Ovary (tissue), 9 donors: Measurements from ENCODE around the gene HNRNPDL. TPM values are rescaled to one million over a fixed set of nuclear protein-coding genes. Genes with fewer than 3 reads are reported as not detected.

ENCODE experiments used
- DNase-seq, 5 donors: peaks; one replicate each; pipeline ENCODE4 v3.0.0-alpha.2; 2019 to 2020
- H3K27ac ChIP-seq, 2 donors: fragments of 200-600 bp; one replicate each; pipeline versions ENCODE4 v1.5.1 to v1.8.0; 2019 to 2022
- H3K27me3 ChIP-seq: fragments of 200-600 bp; one replicate; pipeline ENCODE4 v1.8.0; 2022
- H3K36me3 ChIP-seq: fragments of 200-600 bp; sonication (generic); one replicate; pipeline ENCODE4 v1.5.1; 2019
- H3K4me1 ChIP-seq: one replicate; pipeline ENCODE4 v1.8.1; 2013; ENCODE audit warnings: mild to moderate bottlenecking, moderate library complexity; ENCODE audit not compliant: insufficient read depth
- H3K4me3 ChIP-seq: fragments of 200-600 bp; sonication (generic); one replicate; pipeline ENCODE4 v1.5.1; 2017
- H3K9me3 ChIP-seq, 2 donors: fragments of 200-600 bp in 1 of 2; sonication (generic) in 1 of 2; one replicate each; pipeline versions ENCODE4 v1.5.1 to v1.8.1; 2013 to 2019; ENCODE audit warnings: mild to moderate bottlenecking in 1 of 2, moderate library complexity in 1 of 2
- CTCF ChIP-seq, 3 donors: fragments of 450-650 bp in 2 of 3; fragments of 200-600 bp in 1 of 3; IDR thresholded peaks; one replicate each; pipeline versions ENCODE4 v1.5.1 to v1.8.0; 2016 to 2022; ENCODE audit warnings: antibody characterized with exemption in 3 of 3, mild to moderate bottlenecking in 1 of 3
- EP300 ChIP-seq: sonication (generic); formaldehyde crosslinking; IDR thresholded peaks from one replicate; pipeline ENCODE4 v1.6.1; 2017; ENCODE audit warnings: antibody characterized with exemption
- POLR2A ChIP-seq: fragments of 450-650 bp; IDR thresholded peaks from one replicate; pipeline ENCODE4 v1.6.1; 2017; ENCODE audit warnings: antibody characterized with exemption, mild to moderate bottlenecking, moderate library complexity
- WGBS, 3 donors: extraction: QIAGEN DNeasy Blood & Tissue Kit in 1 of 3; methylation state at CpG; one replicate each; pipeline versions ENCODE4 v1.1.5 to v1.1.7; 2013 to 2017; 5-methylcytosine and 5-hydroxymethylcytosine counted together
- intact Hi-C, 4 donors: fragments of 100-400 bp; cut with DNase I; formaldehyde crosslinking; loops; one replicate each; pipeline versions ENCODE4 v1.11.0 to v1.15.1; 2022 to 2023
- polyA plus RNA-seq, 2 donors: library from polyadenylated mRNA; stranded (reverse); fragments of 200-250 nt in 1 of 2; fragments of 350-450 nt in 1 of 2; fragmentation: Illumina TruSeq in 1 of 2; extraction: RNeasy Lipid Tissue Mini Kit (QIAGEN cat#74804) in 1 of 2; gene quantifications; one replicate each; pipeline ENCODE4 v1.2.3, GENCODE V29; 2013 to 2014
- total RNA-seq, 7 donors: library from RNA; depleted of rRNA in 2 of 7; stranded (reverse); fragments of >200 nt in 2 of 7; fragmentation: NEBNext Ultra II Directional in 3 of 7; extraction: Animal tissue kit (Norgen Biotek cat#: 25700) in 3 of 7; gene quantifications; one replicate each; pipeline versions ENCODE4 v1.1.0 to v1.2.4, GENCODE V29; 2016 to 2023
- donor health status: DM: no; HTN: no; CAD: no; lungs with moderate emphysema.
- donor health status: DM: no; HTN: no; CAD: no.
- donor health status: Bipolar disorder and iron deficiency.
- donor health status: DM: yes; HTN: yes; CAD: no.
- donor health status: DM: no; HTN: no; CAD: no.
- donor health status: DM: yes; HTN: yes; CAD: no.

Gene HNRNPDL
- total and polyA plus RNA-seq, 9 donors: 204 to 406 (median 337) TPM

GRCh38 chr4:82462415-82462831, 32.2 kb upstream of the HNRNPDL start:
- peak; percentile 88 to 96 (median 94) for DNase-seq
- peak overlapping the region in 1 of 2 donors; percentile 36 for H3K27ac ChIP-seq
- no peak overlapping the region for H3K4me3 ChIP-seq
- intact Hi-C loops: loop anchor here in 2 of 4 donors (10.0 kb wide), 3 partner anchors 272 to 822 kb away; partner anchors contain the start of gene COQ2 (in 1 of the 2)
- no peaks in the 10 kb centered on the region for H3K27me3 ChIP-seq
- TF ChIP-seq POLR2A (no peak), EP300 (no peak), CTCF (IDR thresholded peaks at IDR 0.05) (peak; percentile 50 to 75 (median 70))
- no peaks in the 10 kb centered on the region for H3K4me1 ChIP-seq
- H3K36me3 ChIP-seq: no peaks in the 10 kb centered on the region
- WGBS, 3 donors: 3 to 4% (median 3%) methylated on average over 7 of the region's 7 CpGs
- H3K9me3 ChIP-seq: no peaks in the 10 kb centered on the region

GRCh38 chr4:82461710-82462109, 31.4 kb upstream of the HNRNPDL start:
- peak overlapping the region in 1 of 2 donors; percentile 36 for H3K27ac ChIP-seq

GRCh38 chr4:82458729-82459128, 28.5 kb upstream of the HNRNPDL start:
- no peak overlapping the region for H3K4me3 ChIP-seq
- WGBS, 3 donors: 60 to 89% (median 69%) methylated on average over 2 of the region's 2 CpGs
- no peaks in the 10 kb centered on the region for H3K9me3 ChIP-seq
- no peaks in the 10 kb centered on the region for H3K36me3 ChIP-seq
- no peak for DNase-seq
- TF ChIP-seq POLR2A: no peak
- TF ChIP-seq CTCF (IDR thresholded peaks at IDR 0.05): no peak
- no peak for TF ChIP-seq EP300
- H3K27me3 ChIP-seq: no peaks in the 10 kb centered on the region
- no peak overlapping the region for H3K27ac ChIP-seq
- no peaks in the 10 kb centered on the region for H3K4me1 ChIP-seq
- intact Hi-C loops: loop anchor here in 1 of 4 donors (10.0 kb wide), 1 partner anchor 806 kb away; no protein-coding TSS in a partner anchor

More at GRCh38 chr4:82461710-82462109, 31.4 kb upstream of the HNRNPDL start:
- no peaks in the 10 kb centered on the region for H3K27me3 ChIP-seq
- intact Hi-C loops: loop anchor here in 2 of 4 donors (10.0 kb wide), 3 partner anchors 273 to 823 kb away; partner anchors contain the start of gene COQ2 (in 1 of the 2)
- no peaks in the 10 kb centered on the region for H3K4me1 ChIP-seq
- H3K36me3 ChIP-seq: no peaks in the 10 kb centered on the region
- TF ChIP-seq CTCF (IDR thresholded peaks at IDR 0.05) (no peak), POLR2A (no peak), EP300 (no peak)
- no peak for DNase-seq
- WGBS, 3 donors: 52 to 70% (median 56%) methylated on average over 2 of the region's 2 CpGs
- H3K4me3 ChIP-seq: no peak overlapping the region
- no peaks in the 10 kb centered on the region for H3K9me3 ChIP-seq

GRCh38 chr4:82457266-82457665, 27.0 kb upstream of the HNRNPDL start:
- TF ChIP-seq POLR2A (no peak), EP300 (no peak), CTCF (IDR thresholded peaks at IDR 0.05) (no peak)
- no peaks in the 10 kb centered on the region for H3K36me3 ChIP-seq

More at GRCh38 chr4:82457266-82457665, 27.0 kb upstream of the HNRNPDL start:
- no peaks in the 10 kb centered on the region for H3K9me3 ChIP-seq
- no peak overlapping the region for H3K4me3 ChIP-seq
- no peak for DNase-seq
- WGBS, 3 donors: 88 to 89% (median 89%) methylated on average over 7 of the region's 7 CpGs
- intact Hi-C loops: loop anchor here in 1 of 4 donors (10.0 kb wide), 1 partner anchor 808 kb away; no protein-coding TSS in a partner anchor
- no peaks in the 10 kb centered on the region for H3K27me3 ChIP-seq
- H3K27ac ChIP-seq: no peak overlapping the region
- H3K4me1 ChIP-seq: no peaks in the 10 kb centered on the region
